ENCODE measurements around the gene TAS2R38.
"Not testable (repeated sequence)": the region's sequence is repeated elsewhere in the genome, so short reads cannot be mapped to it uniquely, and the experiment has no call there.

Gene TAS2R38

DNA sequence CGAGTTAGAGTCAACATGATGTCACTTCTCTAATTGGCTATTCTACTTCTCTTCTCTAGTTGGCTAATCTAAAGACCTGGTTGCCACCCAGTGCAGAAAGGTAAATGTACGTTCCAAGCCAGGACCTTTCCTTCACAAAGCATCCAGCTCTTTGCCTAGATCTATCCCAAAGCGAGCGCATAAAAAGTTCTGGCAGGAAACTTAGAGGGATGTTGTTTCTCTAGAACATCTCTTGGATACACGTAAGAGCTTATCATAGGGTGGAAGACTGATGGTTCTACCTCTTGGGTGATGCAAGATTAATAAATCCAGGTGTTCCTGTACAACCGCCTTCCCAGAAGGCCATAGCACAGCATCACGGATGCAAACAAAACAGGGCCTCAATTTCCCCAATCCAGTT, at the start of gene TAS2R38:
TSS of gene TAS2R38 (minus strand) at position 101 of the 400 bp plus-strand sequence. CDS start at position 17, 84 bp downstream.
- no peak for DNase-seq (ENCODE audit: low spot score)

GRCh38 chr7:142018154-142018553, 44.6 kb upstream of the TAS2R38 start:
- DNase-seq (ENCODE audit: low spot score) = no peak

GRCh38 chr7:142017451-142017850, 43.9 kb upstream of the TAS2R38 start:
- DNase-seq (ENCODE audit: low spot score) = no peak

DNA sequence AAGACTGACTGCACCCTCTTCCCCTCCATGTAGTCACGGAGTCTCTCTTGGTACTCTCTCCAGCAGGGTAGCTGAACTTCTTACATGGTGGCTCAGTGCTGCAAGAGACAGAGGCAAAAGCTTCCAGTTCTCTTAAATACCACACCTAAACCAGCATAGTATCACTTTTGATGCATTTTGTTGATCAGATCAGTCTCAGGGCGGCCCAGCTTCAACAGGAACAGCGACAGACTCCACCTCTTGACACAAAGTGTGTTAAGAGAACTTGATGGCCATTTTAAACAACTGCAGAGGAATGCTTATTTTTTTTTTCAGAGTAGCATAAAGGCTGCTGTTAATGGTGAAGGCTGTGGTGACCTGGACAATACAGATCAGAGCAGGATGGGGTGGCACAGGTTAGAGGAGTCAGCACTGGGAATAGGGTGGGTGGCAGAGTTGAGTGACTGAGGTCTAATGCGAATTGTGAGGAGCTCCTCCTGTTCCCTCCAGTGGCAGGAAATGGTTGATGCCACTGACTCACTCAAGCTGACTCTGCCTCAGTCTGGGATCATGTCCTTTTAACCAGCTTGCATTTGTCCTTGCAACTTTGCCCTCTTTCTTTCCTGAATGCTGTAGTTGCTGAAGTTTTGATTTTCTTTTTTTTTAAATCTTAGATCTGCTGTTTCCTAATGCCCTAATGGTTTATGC, 39.4 kb upstream of the TAS2R38 start:
- peak; percentile 78 for DNase-seq (ENCODE audit: low spot score)

GRCh38 chr7:142010952-142011548, 37.5 kb upstream of the TAS2R38 start:
- DNase-seq (ENCODE audit: low spot score) = no peak

DNA sequence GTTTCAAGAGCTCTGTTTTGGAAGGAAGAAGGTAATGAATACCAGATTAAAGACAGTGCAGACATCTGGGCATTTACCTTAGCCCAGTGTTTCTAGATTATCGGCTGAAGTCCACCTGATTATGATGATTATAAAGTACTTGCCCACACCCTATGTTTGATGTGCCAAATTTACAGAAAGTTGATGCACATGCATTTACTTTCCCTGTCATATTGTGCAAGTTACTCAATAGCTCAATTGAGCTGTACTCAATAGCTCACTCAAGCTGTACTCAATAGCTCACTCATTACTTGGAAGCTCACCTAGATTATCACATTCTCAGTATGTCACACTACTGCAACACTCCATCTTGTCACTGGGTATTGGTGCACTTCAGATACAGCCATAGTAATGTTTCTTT, 35.6 kb upstream of the TAS2R38 start:
- no peak for DNase-seq (ENCODE audit: low spot score)

DNA sequence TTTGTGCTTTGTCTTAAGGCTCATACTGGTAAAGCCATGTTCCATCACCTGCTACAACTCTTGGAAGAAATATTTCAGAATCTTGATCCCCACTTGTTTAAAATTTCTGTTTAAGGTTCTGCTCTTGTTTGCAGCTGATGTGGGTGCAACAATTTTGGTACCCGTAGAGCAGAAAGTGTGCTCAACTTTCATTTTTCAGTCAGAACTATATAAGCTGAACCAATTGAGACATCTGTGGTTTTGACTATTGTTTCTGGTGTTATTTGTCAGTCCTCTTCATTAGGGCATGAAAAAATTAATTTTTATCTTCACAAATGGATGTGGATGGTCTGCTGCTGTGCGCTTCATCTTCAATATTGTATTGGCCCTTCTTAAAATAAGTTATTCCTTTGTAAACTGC, 33.0 kb upstream of the TAS2R38 start:
- DNase-seq (ENCODE audit: low spot score) = no peak

DNA sequence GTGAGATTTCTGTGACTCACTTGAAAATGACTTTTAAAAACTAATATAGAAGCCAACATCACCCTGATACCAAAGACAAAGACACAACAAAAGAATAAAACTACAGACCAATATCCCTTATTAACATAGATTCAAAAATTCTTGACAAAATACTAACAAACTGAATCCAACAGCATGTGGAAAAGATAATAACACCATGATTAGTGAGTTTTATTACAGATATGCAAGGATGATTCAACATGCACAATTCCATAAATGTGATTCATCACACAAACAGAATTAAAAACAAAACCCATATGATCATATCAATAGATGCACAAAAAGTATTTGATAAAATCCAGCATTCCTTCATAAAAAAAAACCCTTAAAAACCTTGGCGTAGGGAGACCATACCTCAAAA, 28.6 kb upstream of the TAS2R38 start:
- DNase-seq (ENCODE audit: low spot score) = no peak

DNA sequence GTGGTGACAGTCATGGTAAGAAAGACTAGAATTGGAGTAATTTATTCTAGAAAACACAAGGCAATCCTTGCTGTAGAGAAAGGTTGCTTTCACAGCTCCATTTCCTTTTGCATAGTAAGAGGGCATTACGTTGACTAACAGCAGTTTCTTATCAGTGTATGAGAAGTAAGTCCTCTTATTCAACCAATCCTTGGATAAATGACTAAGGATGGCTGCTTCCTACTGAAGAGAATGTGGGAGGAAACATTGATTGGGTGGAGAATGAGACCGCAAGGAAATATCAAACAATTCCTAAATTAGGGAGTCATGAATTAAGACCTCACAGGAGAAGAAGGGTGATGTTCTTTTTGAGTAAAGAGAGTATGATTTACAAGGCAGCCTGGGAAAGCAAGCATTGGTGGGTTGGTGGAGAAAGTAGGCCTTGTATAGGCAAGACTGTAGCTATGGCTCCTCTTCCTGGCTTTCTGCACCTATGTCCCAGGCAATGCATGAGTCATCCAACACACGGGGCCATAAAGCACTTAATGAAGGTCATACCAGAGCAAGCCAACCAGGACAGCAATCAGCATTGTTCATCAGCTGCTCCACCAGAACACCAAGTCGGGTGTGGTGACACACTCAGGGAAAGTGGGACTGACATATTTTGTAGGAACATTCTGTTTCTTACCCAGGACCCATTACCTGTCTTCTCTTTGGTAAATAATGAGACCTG, 27.7 kb upstream of the TAS2R38 start:
- peak; percentile 17 for DNase-seq (ENCODE audit: low spot score)

DNA sequence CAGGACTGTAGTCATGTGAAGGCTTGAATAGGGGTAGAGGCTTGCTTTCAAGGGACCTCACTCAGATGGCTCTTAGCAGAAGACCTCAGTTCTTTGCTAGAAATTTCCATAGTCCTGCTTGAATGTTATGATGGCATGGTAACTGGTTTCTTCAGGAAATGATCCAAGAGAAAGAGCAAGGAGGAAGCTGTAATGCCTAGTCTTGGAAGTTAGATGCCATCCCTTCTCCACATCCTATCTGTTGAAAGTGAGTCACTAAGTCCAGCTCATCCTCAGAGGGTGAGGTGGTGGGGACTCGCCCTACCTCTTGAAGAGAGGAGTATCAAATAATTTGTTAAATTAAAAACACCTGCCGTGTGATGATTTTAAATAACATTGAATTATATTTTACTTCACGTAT, 26.7 kb upstream of the TAS2R38 start:
- no peak for DNase-seq (ENCODE audit: low spot score)

GRCh38 chr7:141999058-141999623, 25.6 kb upstream of the TAS2R38 start:
- no peak for DNase-seq (ENCODE audit: low spot score)

DNA sequence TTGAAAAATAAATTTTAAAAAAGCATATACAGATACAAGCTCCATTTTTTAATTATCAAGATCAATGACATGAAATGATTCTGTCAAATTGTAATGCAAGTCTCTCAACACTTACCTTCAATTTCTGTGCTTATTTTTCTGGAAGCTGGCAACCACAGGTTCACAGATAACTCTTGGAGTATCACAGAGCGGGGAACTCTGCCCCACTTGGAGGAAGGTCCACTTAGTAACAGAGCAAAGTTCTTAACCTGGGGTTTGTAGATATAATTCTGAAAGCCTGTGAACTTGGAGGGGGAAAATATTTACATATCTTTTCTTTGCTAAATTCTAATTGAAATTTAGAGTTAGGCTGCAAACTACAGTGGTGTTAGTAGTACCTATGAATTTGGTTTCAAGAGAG, 19.8 kb upstream of the TAS2R38 start:
- no peak for DNase-seq (ENCODE audit: low spot score)

DNA sequence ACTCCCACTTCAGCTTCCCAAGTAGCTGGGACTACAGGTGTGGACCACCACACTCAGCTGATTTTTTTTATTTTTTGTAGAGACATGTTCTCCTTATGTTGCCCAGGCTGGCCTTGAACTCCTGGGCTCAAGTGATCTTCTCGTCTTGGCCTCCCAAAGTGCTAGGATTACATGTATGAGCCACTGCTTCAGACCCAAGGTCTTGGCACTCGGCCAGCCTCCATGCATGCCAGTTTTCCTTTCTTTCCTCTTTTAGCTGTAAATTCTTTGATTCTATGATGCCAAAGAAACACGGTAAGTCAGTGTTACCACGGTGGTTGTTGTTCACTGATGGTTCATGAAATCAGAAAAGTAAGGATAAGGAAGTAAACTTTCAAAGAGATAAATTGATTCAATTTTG, 19.1 kb upstream of the TAS2R38 start:
- DNase-seq (ENCODE audit: low spot score) = no peak

- no peak for DNase-seq (ENCODE audit: low spot score)
These were observed 18.6 kb upstream of the TAS2R38 start for GRCh38 chr7:141992156-141992555.

DNA sequence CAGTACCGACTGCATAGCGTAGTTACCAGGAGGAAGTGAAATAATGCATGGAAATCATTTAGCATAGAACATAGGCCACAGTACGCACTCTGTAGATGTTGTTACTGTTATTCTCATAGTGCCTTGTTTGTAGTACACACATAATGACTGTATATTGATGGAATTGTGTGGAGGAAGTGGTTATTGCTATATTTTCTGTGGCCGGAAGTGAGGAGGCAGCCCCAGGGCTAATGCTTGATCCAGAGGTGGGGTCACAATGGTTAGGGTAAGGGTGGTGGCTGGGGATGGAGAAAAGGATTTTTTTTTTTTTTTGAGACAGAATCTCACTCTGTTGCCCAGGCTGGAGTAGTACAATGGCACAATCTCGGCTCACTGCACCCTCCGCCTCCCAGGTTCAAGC, 17.6 kb upstream of the TAS2R38 start:
- no peak for DNase-seq (ENCODE audit: low spot score)

- no peak for DNase-seq (ENCODE audit: low spot score)
These were observed 16.6 kb upstream of the TAS2R38 start for GRCh38 chr7:141990011-141990725.

DNA sequence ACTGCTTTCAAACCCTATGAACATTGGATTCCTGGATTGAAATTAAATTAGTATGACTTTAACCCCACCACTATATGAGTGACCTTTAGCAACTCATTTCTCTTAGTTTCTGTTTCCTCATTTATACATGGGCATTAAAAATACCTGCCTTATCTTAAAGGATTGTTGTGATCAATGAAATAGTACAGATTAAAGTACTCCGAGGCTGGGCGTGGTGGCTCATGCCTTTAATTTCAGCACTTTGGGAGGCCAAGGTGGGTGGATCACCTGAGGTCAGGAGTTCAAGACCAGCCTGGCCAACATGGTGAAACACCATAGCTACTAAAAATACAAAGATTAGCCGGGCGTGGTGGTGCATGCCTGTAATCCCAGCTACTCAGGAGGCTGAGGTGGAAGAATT, 14.2 kb upstream of the TAS2R38 start:
- DNase-seq (ENCODE audit: low spot score) = not testable (repeated sequence)

DNA sequence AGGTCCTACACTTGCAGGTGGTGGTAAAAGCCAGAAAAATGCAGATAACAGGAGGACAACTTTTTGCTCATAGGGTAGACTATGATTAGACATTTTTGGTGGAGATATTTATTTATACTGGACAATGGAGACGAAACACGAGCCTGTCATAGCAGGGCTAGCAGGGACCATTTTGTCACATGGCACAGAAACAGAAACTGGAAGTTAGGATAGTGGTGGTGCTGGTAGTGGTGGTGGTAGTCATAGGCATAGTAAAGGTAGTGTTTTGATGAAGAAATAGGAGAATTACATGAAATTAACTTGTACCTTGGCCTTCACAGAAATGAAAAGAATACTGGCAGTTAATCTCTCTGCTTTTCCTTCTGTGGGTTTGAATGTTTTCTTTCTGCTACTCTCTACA, 13.3 kb upstream of the TAS2R38 start:
- DNase-seq (ENCODE audit: low spot score) = no peak

DNA sequence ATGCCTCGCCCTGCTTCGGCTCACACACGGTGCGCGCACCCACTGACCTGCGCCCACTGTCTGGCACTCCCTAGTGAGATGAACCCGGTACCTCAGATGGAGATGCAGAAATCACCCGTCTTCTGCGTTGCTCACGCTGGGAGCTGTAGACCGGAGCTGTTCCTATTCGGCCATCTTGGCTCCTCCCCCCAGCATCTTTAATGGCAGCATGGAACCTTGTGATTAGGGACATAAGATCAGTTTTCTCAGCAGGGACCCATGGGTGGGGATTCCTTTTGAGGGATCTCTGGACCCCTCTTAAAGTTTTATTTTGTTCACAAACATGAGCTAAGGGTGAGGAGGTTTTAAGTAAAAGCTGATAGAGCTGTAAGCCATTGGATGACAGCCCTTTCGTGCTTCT, 12.4 kb upstream of the TAS2R38 start:
- not testable (repeated sequence) for DNase-seq (ENCODE audit: low spot score)

- no peak for DNase-seq (ENCODE audit: low spot score)
These were observed 6.0 kb upstream of the TAS2R38 start for GRCh38 chr7:141979568-141979967.

DNA sequence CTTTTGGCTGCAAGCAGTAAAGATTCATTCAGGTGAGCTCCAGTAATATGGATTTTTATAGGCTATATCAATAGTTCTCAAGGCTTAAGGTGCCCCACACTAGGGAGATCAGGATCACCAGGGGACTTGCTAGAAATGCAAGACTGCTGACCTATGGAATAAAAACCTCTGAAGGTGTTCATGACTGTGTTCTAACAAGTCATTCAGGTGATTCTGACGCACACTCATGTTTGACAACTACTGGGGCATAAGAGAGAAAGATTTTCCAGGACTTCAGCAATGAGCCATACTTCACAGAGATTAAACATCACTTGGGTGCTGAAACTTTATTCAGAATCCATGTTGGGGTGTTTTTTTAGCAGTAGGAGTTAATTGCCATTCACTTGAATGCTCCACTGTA, 4.8 kb upstream of the TAS2R38 start:
- no peak for DNase-seq (ENCODE audit: low spot score)

- DNase-seq (ENCODE audit: low spot score) = no peak
These were observed 3.1 kb upstream of the TAS2R38 start for GRCh38 chr7:141976524-141977245.

Data from RKO (cell line).